Breast epithelium (tissue), 4 donors: ENCODE measurements around the gene FPGS. TPM values are rescaled to one million over a fixed set of nuclear protein-coding genes. Genes with fewer than 3 reads are reported as not detected.

ENCODE experiments used
- DNase-seq, 2 donors: peaks; one replicate each; pipeline ENCODE4 v3.0.0-alpha.2; 2019; ENCODE audit warnings: low spot score in 2 of 2
- H3K27ac ChIP-seq, 2 donors: fragments of 200-600 bp; sonication (generic) in 1 of 2; one replicate each; pipeline ENCODE4 v1.5.1; 2016 to 2019; ENCODE audit warnings: mild to moderate bottlenecking in 1 of 2
- H3K27me3 ChIP-seq, 2 donors: fragments of 200-600 bp; sonication (generic) in 1 of 2; one replicate each; pipeline versions ENCODE4 v1.5.1 to v1.6.0; 2017 to 2019; ENCODE audit warnings: control low read depth in 1 of 2, mild to moderate bottlenecking in 1 of 2
- H3K36me3 ChIP-seq: fragments of 200-600 bp; one replicate; pipeline ENCODE4 v1.5.1; 2019
- H3K4me1 ChIP-seq, 2 donors: fragments of 200-600 bp; sonication (generic); one replicate each; pipeline ENCODE4 v1.5.1; 2016 to 2019; ENCODE audit warnings: control low read depth in 1 of 2
- H3K4me3 ChIP-seq, 3 donors: fragments of 200-600 bp; sonication (generic); 1 replicate in 2 of 3; 2 replicates in 1 of 3; pipeline ENCODE4 v1.5.1; 2016 to 2019; ENCODE audit warnings: mild to moderate bottlenecking in 3 of 3, moderate library complexity in 2 of 3
- H3K9me3 ChIP-seq, 2 donors: fragments of 200-600 bp; sonication (generic) in 1 of 2; one replicate each; pipeline ENCODE4 v1.5.1; 2016 to 2019; ENCODE audit warnings: control low read depth in 1 of 2
- CTCF ChIP-seq, 3 donors: fragments of 450-650 bp; IDR thresholded peaks; one replicate each; pipeline ENCODE4 v1.5.1; 2016 to 2017; ENCODE audit warnings: antibody characterized with exemption in 3 of 3, mild to moderate bottlenecking in 3 of 3, moderate library complexity in 3 of 3
- POLR2A ChIP-seq: fragments of 450-650 bp; IDR thresholded peaks from one replicate; pipeline ENCODE4 v1.6.1; 2016; ENCODE audit warnings: antibody characterized with exemption, mild to moderate bottlenecking, moderate library complexity
- POLR2AphosphoS5 ChIP-seq, 3 donors: sonication (generic); formaldehyde crosslinking; IDR thresholded peaks; one replicate each; pipeline ENCODE4 v1.6.1; 2017; ENCODE audit warnings: antibody characterized with exemption in 3 of 3
- intact Hi-C: fragments of 100-400 bp; cut with DNase I; formaldehyde crosslinking; loops from one replicate; pipeline ENCODE4 v1.15.1; 2023; ENCODE audit warnings: low total_unique reads
- total RNA-seq, 3 donors: library from RNA; depleted of rRNA; stranded (reverse); fragments of >200 nt; gene quantifications; one replicate each; pipeline ENCODE4 v1.1.0, GENCODE V29; 2016

The FPGS gene
- total RNA-seq, 3 donors from 2014 or later: 56.3 to 108 (median 78.6) TPM

- no peaks in the 10 kb centered on the region for H3K27me3 ChIP-seq
- H3K4me3 ChIP-seq: peak overlapping the region in 1 of 3 donors; percentile 37
- no peak for DNase-seq
- TF ChIP-seq POLR2A: no peak
- no peak for TF ChIP-seq POLR2AphosphoS5 (IDR thresholded peaks at IDR 0.05)
- no peak for TF ChIP-seq CTCF (IDR thresholded peaks at IDR 0.05)
- no peaks in the 10 kb centered on the region for H3K4me1 ChIP-seq
- no peaks in the 10 kb centered on the region for H3K36me3 ChIP-seq
- no peaks in the 10 kb centered on the region for H3K9me3 ChIP-seq
- peak overlapping the region in 1 of 2 donors; percentile 84 for H3K27ac ChIP-seq
- intact Hi-C loops: no loop called here
Measured at GRCh38 chr9:127761491-127761956, 41.2 kb upstream of the FPGS start.

- TF ChIP-seq POLR2AphosphoS5 (IDR thresholded peaks at IDR 0.05) (peak in 1 of 3 donors; percentile 21), POLR2A (no peak)
- DNase-seq: no peak
- Histone ChIP-seq H3K27me3 (no peaks in the 10 kb centered on the region), H3K36me3 (no peaks in the 10 kb centered on the region), H3K4me1 (no peaks in the 10 kb centered on the region), H3K9me3 (no peaks in the 10 kb centered on the region), H3K27ac (peak overlapping the region in 1 of 2 donors; percentile 84), H3K4me3 (peak overlapping the region in 1 of 3 donors; percentile 37)
- intact Hi-C loops: no loop called here
Measured at GRCh38 chr9:127762111-127762676, 40.5 kb upstream of the FPGS start.

GRCh38 chr9:127763918-127764384 is 38.7 kb upstream of the FPGS start:
- no peaks in the 10 kb centered on the region for H3K4me1 ChIP-seq
- peak in 2 of 3 donors; percentile 73 to 84 for TF ChIP-seq POLR2AphosphoS5 (IDR thresholded peaks at IDR 0.05)
- TF ChIP-seq POLR2A: no peak
- TF ChIP-seq CTCF (IDR thresholded peaks at IDR 0.05): peak in 1 of 3 donors; percentile 16
- DNase-seq: no peak
- intact Hi-C loops: no loop called here
- H3K4me3 ChIP-seq: no peak overlapping the region
- no peaks in the 10 kb centered on the region for H3K36me3 ChIP-seq
- H3K27ac ChIP-seq: peak overlapping the region; percentile 17 to 84
- H3K9me3 ChIP-seq: no peaks in the 10 kb centered on the region
- no peaks in the 10 kb centered on the region for H3K27me3 ChIP-seq

- Histone ChIP-seq H3K4me3 (no peak overlapping the region), H3K9me3 (no peaks in the 10 kb centered on the region), H3K27me3 (no peaks in the 10 kb centered on the region), H3K36me3 (no peaks in the 10 kb centered on the region), H3K4me1 (no peaks in the 10 kb centered on the region), H3K27ac (no peak overlapping the region)
- no peak for DNase-seq
- intact Hi-C loops: no loop called here
- no peak for TF ChIP-seq POLR2A
- no peak for TF ChIP-seq POLR2AphosphoS5 (IDR thresholded peaks at IDR 0.05)
- no peak for TF ChIP-seq CTCF (IDR thresholded peaks at IDR 0.05)
Measured at GRCh38 chr9:127765418-127765817, 37.3 kb upstream of the FPGS start.

GRCh38 chr9:127767410-127767809 is 35.3 kb upstream of the FPGS start:
- H3K4me1 ChIP-seq: no peaks in the 10 kb centered on the region
- no peaks in the 10 kb centered on the region for H3K36me3 ChIP-seq
- H3K27ac ChIP-seq: peak overlapping the region; percentile 36 to 72
- TF ChIP-seq POLR2A: no peak
- TF ChIP-seq CTCF (IDR thresholded peaks at IDR 0.05): no peak
- DNase-seq: no peak
- intact Hi-C loops: no loop called here
- no peaks in the 10 kb centered on the region for H3K27me3 ChIP-seq
- H3K4me3 ChIP-seq: peak overlapping the region in 2 of 3 donors; percentile 9 to 46
- no peaks in the 10 kb centered on the region for H3K9me3 ChIP-seq
